HG03280 (cell line): ENCODE measurements around the gene ACOX3.

ENCODE experiments used
- ATAC-seq: cut with Tn5 transposase; IDR thresholded peaks from one replicate; pipeline ENCODE4 v1.9.1; 2021; ENCODE audit warnings: mild to moderate bottlenecking, moderate library complexity; ENCODE audit not compliant: unreplicated experiment

The ACOX3 gene

GRCh38 chr4:8468746-8469535 is 28.4 kb upstream of the ACOX3 start:
- no peak for ATAC-seq

DNA sequence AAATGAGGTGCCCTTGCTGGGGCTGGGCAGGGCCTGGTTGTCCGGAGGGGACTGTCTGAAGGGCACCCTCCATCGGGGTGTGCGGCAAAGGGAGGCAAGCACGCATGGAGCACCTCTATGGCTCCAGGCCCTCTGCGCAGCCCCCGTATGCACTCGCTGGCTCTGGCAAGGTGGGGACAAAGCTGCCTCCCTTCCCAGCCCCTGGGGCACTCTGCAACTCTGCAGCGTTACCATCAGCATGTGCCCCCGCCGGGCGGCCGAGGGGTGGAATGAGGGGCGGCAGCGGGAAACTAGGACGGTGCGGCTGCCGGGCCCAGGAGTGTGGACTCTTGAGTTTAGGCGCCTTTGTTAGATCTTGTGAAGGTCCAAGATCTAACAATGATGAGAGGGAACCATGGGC is 26.5 kb upstream of the ACOX3 start:
- ATAC-seq: no peak

DNA sequence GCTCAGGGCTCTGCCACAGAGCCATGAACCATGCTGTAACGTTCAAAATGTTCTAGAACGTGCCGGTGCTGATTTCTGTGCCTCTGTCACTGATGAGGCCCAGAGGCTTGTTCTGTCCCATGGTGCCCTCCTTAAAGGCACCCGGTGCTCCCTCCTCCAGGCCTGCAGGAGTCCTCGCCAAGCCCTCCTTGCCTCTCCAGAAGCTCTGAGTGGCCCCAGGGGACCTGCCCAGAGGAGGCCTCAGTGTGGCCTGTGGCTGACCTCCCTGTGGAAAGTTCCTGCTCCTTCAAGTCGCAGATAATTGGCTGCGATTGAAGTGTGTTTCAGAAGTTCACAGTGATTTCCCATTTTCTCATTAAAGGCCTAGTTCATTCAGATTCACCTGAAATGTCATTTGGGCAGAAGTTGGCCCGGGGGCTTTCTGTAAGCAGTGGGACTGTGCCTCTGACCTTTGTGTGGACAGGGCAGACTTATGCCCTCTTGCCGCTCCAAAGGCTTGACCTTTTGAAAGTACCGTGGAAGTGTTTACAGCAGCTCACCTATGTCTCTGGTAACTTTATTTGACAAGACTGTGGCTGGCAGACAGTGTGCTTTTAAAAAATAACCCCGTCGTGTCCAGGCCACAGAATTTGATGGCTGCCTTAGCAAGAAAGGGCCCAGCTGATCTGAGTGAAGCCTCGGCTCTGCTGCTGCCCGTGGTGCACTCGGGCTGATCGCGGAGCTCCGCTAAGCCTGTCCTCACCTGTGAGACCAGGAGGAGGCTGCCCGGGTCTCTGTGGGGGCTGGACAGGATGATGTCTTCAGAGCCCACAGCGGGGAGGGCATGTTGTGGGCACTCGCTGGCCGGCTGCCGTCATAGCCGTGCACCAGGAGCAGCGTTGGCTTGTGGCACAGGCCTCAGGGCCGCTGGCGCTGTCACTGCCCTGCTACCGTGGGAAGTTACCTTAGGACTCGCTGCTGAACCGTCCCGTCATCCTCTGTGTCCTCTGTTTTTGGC is 25.4 kb upstream of the ACOX3 start:
- no peak for ATAC-seq

DNA sequence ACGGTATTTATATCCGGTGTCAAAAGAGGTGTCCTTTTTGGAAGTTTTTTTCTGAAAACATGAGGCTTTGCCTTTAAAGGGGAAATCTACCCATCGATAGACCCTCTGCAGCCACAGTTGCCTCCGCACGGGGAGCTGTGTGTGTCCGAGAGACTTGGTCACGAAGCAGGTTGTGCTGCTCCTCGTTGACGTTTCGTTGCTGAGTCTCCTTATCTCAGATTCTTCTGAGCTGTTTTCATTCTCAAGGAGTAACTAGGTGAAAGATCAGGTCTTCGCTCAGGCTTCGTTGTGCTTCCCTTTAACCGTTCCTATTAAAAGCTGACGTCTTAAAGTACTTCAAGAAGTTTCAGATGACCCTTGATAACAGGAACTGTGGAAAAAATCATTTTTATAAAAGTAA is 23.9 kb upstream of the ACOX3 start:
- ATAC-seq: no peak

DNA sequence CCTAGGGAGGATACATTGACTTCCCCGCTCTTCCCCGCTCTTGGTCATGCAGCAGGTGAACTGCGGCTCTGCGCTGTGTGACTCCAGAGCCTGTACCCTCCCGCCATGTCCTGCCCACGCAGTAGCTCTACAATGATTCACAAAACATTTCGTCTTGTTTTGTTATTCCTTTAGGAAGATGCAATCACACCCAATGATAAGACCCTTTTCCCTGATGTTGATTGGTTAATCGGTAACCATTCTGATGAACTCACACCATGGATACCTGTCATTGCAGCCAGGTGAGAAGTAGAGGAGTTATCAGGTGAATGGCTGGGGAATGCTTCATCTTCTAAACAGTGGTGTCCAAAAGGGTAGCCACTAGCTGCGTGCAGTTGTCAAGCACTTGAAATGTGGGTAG is 23.3 kb upstream of the ACOX3 start:
- no peak for ATAC-seq

GRCh38 chr4:8461616-8462015 is 21.1 kb upstream of the ACOX3 start:
- ATAC-seq: no peak

DNA sequence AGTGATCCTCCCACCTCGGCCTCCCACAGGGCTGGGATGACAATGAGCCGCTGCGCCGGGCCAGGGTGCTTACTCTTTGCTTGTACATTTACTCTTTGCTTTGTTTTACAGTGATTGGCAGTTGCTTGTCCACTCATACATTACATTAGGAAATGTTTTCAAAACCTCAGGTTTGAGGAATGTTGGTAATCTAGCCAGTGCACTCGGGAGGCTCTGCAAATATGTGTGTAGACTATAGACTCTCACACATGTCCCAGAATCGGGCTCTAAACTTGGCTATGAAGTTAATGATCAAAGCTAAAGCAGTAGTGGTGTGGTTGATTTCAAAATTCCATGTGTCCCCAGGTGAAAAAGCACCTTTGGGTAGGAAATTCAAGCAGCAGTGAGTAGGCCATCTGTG is 20.6 kb upstream of the ACOX3 start:
- no peak for ATAC-seq

DNA sequence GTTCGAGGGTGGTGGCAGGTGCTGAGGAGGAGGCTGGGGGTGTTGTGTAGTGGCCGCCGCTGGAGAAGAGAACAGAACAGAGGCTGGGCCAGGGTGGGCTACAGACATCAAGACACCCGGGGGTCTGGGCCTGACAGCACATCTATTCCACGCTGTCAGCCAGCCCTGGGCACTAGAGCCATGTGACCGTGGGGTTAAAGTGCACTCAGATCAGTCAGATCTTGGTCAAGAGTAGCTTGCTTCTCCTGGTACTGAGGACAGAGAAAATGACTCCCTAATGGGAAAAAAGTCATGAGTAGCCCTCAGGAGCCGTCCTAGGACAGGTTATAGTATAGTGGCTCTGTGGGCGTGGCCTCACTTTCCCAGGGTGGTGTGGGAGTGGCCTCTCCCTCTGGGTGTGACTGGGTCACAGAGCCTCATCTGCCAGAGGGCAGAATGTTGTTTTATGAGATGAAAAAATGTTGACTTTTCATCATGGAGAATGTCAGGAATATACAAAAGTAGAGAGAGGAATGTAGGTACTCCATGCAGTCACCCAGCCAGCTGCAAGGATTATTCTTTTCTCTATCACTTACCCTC is 19.4 kb upstream of the ACOX3 start:
- ATAC-seq: no peak

DNA sequence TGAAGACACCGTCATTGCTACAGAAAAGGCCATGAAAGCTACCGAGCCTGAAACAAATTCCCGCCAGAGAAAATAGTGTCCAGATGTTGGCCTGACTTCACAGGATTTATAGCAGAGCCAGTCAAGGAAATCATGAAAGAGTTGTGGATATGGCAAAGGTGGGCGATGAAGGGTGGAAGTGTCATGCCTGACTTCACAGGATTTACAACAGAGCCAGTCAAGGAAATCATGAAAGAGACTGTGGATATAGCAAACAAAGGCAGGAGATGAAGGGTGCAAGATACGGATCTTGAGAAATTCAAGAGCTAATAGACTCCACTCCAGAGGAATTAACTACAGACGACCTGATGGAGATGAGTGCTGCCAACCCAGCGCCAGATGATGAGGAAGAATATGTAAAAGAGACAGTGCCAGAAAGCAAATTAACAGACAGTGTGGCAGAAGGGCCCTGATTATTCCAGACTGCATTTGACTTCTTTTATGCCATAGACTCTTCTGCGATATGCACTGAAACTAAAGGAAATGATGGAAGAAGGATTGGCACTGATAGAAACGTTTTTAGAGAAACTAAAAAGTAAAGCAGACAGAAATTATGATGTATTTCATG is 17.2 kb upstream of the ACOX3 start:
- ATAC-seq: no peak

DNA sequence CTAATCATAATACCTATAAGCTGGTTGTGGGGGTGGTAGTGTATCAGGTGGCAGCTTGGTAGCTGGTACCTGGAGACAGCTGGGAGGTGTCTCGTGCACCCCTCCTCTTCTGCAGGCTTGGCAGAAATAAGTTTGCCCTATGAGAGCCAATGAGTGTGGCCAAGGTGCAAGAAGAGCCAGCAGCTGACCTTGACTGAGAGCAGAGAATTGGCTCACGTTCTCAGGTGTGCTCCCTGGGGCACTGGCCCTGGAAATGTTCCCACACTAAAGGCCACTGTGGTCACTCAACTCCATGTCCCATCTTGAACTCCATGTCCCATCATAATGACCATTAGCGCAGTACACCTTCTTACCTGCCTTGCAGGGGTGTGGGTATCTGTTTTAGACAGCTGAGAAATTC is 13.4 kb upstream of the ACOX3 start:
- no peak for ATAC-seq

GRCh38 chr4:8451440-8452182 is 11.1 kb upstream of the ACOX3 start:
- no peak for ATAC-seq

DNA sequence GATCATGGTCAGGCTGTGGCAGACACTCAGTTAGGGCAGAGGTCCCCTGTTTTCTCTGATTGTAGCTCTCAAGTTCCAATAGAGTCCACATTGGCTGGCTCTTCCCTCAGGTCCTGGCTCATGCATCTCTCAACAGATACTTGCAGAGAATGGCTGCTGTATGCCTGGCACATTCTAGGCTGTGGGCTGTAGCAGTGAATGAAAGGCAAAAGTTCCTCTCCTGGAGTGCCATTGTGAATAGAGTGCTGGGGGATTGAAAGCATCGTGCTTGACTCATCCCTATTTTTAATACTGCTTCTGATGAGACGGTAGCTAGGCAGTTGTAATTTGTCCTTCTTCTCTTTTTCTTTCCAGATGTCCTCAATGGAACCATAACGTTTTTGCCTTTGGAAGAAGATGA is 5.6 kb upstream of the ACOX3 start:
- ATAC-seq: no peak

GRCh38 chr4:8443801-8444200 is 3.3 kb upstream of the ACOX3 start:
- ATAC-seq: no peak

GRCh38 chr4:8442596-8443358 is 2.3 kb upstream of the ACOX3 start:
- no peak for ATAC-seq

DNA sequence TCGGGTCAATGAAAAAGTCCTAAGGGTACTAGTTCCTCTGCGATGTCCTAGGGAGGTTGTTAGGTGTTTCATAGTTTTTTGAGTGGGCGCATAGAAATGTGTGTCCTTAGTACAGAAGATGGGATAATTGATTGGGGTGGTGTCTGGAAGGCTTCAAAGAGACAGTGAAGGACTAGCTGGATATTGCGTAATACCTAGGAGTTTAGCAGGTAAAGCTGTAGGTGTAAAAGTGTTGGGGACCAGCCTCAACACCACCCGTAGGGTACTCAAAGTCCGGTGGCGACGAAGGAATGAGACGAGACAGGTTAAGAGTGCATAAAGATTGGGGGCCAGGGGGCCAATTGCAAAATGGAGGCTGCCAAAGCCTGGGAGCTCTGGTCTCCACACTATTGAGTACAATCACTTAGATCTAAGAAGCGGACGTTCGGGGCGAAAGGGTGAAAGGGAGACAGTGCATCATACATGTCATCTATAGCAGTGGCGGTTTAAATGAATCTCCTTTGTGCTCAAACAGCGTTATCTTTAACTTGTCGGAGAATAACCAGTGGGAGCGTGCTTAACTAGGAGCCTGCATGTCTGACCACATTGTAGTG is 1.1 kb upstream of the ACOX3 start:
- ATAC-seq: no peak

GRCh38 chr4:8439914-8440491 is 520 bp downstream of the ACOX3 start:
- peak; percentile 15 for ATAC-seq

DNA sequence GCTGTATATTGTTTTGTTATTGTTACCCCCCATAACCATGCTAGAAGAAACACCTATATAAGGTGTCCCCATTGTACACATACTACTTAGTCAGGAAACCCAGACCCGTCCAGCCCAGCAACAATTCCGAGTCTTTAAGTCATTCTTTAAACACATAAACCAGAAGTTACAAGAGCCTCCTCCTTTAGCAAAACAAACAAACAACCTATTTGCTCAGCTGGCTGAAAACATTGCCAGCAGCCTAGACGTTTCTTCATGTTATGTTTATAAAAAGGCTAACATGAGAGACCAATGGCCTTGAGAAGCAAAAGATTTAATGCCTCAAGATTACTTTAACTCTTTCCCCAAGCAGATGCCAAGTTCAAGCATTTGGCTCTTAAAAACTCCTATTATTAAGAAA is 1.4 kb downstream of the ACOX3 start:
- ATAC-seq: no peak

GRCh38 chr4:8438743-8439142 is 1.8 kb downstream of the ACOX3 start:
- ATAC-seq: no peak

DNA sequence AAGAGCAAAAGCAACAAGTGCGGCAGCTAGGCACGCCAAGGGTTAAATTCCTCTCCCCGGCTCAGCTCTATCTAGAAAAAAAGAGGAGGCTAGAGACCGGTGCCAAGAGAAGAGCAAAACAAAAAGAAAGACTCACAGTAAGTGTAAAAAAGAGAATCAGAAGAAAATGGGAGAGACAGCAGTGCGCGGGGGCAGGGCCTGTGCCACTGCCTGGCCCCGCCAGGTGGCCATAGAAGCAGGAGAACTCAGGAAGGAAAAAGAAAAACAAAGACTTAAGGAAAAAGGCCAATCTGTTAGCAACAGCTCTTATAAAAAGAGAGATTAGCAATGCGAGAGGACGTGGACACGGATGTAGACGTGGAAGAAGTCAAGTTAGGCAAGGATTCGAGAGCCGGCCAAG is 3.2 kb downstream of the ACOX3 start:
- no peak for ATAC-seq
